GM12891 (cell line): Measurements from ENCODE around the gene FKBP5.
A peak's percentile ranks its signal among the peaks of the same experiment; 100 is the strongest.

ENCODE experiments used
- DNase-seq: peaks from one replicate; pipeline ENCODE4 v3.0.0; 2011; ENCODE audit warnings: low spot score; ENCODE audit not compliant: insufficient read length
- FAIRE-seq: peaks from 2 replicates; lab custom pipeline; 2011; peaks lifted over from hg19 to GRCh38; lab: Jason Lieb, UNC
- PAX5 ChIP-seq: IDR thresholded peaks from 2 replicates; pipeline ENCODE4 v1.6.1; 2011; ENCODE audit warnings: low read length, moderate library complexity, mild to moderate bottlenecking; ENCODE audit not compliant: insufficient read depth, severe bottlenecking
- POLR2A ChIP-seq: IDR thresholded peaks from 2 replicates; pipeline ENCODE4 v1.6.1; 2011; ENCODE audit warnings: low read depth, low read length, control low read depth
- POLR2AphosphoS5 ChIP-seq: IDR thresholded peaks from 2 replicates; pipeline ENCODE4 v1.6.1; 2011; ENCODE audit warnings: low read depth, low read length, control low read depth
- POU2F2 ChIP-seq: IDR thresholded peaks from 2 replicates; pipeline ENCODE4 v1.6.1; 2011; ENCODE audit warnings: low read depth, mild to moderate bottlenecking, control low read depth, low read length, moderate library complexity
- SPI1 ChIP-seq: IDR thresholded peaks from 2 replicates; pipeline ENCODE4 v1.6.1; 2011; ENCODE audit warnings: low read depth, low read length, control low read depth
- TAF1 ChIP-seq: IDR thresholded peaks from 2 replicates; pipeline ENCODE4 v1.6.1; 2011; ENCODE audit warnings: low read depth, low read length, control low read depth

Gene FKBP5

DNA sequence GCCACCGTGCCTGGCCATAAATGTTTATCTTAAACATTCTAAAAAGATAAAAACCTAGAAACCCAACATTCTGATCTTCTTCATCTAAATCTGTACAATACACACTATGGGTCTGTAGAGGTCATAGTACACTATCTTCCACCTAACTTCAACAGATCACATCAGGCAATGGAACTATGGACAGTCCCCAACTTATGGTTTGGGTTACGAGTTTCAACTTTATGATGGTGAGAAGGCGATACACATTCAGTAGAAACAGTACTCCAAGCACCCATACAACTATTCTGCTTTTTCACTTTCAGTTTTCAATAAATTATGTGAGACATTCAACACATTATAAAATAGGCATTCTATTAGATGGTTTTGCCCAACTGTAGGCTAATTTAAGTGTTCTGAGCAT lies 23.1 kb downstream of the FKBP5 start:
- DNase-seq (no peak), FAIRE-seq (peak; percentile 78)
- TF ChIP-seq POLR2A (no peak), POLR2AphosphoS5 (no peak), SPI1 (no peak), TAF1 (no peak), PAX5 (no peak), POU2F2 (no peak)

DNA sequence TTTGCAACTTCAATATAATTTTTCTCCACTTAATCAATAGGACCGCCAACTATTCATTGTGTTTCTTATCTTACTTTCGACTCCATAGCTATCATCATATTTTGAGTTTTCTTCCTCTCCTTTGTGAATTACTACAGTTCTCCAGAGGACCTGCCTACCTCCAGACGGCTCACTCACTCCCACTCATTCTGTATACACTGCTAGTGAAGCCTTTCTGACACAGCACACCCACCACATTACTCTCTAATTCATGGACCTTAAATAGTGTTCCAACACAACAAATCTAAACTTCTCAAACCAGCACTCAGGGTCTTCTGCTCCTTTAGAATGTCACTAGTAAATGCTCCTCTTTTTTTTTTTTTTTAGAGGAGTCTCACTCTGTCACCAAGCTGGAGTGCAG lies 23.8 kb downstream of the FKBP5 start:
- DNase-seq (no peak), FAIRE-seq (no peak)
- TF ChIP-seq POLR2AphosphoS5 (no peak), POU2F2 (no peak), PAX5 (no peak), TAF1 (no peak), POLR2A (no peak), SPI1 (no peak)

DNA sequence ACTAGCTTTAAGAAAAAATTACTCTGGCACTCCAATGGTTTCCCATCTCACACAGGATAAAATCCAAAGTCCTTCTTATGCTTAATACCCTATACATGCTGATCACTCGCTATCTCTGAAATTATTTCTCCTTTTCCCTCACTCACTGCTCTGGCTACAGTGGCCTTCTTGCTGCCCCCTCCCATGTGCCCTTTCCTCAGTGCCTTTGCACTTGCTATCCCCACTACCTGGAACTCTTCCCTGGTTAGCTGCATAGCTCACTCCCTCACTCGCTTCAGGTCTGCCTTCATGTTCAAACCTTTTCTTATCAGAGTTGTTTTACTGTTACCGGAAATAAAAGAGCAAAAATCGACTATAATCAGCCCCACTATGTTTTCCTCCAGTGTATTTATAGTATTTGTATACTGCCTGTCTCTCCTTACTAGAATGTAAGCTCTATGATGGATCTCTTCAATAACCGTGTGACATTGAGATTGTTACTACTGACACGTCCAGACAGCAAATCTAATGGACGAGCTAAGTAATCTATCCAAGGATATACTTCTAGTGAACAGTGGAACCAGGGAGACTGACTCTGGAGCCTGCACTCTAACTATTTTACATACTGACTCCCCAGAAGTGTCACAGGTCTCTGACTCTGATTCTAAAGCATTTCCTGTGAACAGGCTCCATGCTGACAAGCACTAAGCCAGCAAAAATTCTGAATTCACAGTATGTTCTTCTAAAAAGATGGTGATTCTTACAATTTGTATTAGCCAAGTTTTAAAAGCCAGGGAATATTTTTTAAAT lies 25.1 kb downstream of the FKBP5 start:
- TF ChIP-seq POLR2AphosphoS5 (no peak), SPI1 (no peak), POLR2A (no peak), TAF1 (no peak), POU2F2 (no peak), PAX5 (no peak)
- FAIRE-seq, result peak; percentile 82
- peak; percentile 9 for DNase-seq

DNA sequence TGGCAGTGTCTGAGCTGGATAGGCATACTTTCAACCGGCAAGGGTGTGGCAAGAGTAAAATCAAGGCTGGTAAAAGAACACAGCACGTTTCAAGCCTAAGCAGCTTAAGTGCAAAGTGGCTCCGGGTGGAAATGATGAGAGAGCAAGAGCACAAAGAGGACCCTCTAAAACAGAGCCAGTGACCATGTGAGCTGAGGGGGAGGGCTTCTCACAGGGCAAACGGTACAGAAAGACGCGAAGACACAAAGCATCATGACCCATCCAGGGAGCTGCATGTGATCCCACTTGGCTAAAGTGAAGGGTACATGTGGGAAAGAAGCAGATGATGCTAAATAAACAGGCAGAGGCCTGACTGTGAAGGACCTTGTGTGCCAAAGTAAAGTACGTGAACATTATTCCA lies 25.7 kb downstream of the FKBP5 start:
- FAIRE-seq, result peak; percentile 73
- no peak for DNase-seq
- TF ChIP-seq POLR2A (no peak), PAX5 (no peak), POLR2AphosphoS5 (no peak), SPI1 (no peak), TAF1 (no peak), POU2F2 (no peak)

DNA sequence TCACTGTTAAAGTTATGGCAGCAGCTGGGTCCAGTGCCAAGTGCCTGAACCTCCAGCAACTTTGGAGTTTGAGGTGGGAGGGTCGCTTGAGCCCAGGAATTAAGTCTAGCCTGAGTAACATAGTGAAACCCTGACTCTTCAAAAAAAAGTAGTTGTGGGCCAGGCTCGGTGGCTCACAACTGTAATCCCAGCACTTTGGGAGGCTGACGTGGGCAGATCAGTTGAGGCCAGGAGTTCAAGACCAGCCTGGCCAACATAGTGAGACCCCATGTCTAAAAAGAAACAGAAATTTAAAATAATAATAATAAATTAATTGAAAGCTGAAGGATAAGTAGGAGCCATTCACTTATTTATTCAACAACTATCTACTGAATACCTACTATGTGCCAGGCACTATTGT lies 33.8 kb downstream of the FKBP5 start:
- no peak for TF ChIP-seq POLR2AphosphoS5
- no peak for TF ChIP-seq PAX5
- no peak for TF ChIP-seq POLR2A
- no peak for TF ChIP-seq POU2F2
- TF ChIP-seq TAF1, result no peak
- no peak for TF ChIP-seq SPI1
- no peak for DNase-seq
- FAIRE-seq, result no peak

DNA sequence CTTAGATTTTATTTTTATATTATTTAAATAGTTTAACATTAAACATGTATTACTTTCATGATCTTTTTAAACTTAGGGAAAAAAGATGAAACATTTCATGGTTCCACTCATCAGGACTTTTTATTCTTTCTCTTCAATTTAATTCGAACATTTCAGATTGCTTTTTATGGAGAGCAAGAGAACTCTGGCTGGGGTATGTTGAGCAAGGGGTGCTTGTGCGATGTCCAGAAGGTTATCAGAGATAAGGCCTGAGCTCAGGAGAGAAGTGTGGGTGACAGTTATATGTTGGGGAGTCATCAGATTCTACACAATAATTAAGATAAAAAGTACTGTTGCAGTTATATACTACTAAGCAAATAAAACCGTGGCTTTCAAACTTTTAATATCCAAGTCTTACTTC lies 37.5 kb downstream of the FKBP5 start:
- TF ChIP-seq POU2F2 (no peak), SPI1 (no peak), TAF1 (no peak), PAX5 (no peak), POLR2AphosphoS5 (no peak)
- no peak for DNase-seq
- FAIRE-seq, result no peak

DNA sequence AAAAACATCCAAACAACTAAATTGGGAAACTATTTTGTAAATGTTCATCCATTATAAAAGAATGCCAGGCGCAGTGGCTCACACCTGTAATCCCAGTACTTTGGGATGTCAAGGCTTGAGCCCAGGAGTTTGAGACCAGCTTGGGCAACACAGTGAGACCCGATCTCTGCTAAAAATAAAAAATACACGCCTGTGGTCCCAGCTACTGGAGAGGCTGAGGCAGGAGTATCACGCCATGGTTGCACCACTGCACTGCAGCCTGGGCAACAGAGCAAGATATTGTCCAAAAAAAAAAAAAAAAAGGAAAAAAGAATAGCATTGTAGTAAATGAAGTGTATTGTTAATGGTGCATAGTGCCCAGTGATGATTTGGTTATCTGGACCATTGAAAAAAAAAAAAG lies 38.7 kb downstream of the FKBP5 start:
- FAIRE-seq (no peak), DNase-seq (no peak)
- TF ChIP-seq PAX5 (no peak), POLR2AphosphoS5 (no peak), POU2F2 (no peak), POLR2A (no peak)

DNA sequence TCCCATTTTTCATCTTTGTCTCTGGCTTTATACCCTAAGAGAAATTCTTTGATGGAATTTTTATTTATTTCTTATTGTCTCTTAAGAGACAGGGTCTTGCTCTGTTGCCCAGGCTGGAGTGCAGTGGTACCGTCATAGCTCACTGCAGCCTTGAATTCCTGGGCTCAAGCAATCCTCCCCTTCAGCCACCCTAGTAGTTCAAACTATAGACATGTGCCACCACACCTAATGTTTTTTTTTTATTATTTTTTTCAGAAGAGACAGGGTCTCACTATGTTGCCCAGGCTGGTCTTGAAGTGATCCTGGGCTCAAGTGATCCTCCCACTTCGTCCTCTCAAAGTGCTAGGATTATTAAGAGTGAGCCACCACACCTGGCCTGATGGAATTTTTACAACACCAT lies 40.5 kb downstream of the FKBP5 start:
- DNase-seq, result no peak
- FAIRE-seq, result no peak
- TF ChIP-seq POLR2AphosphoS5, result no peak
- no peak for TF ChIP-seq TAF1
- no peak for TF ChIP-seq POLR2A
- TF ChIP-seq POU2F2, result no peak
- no peak for TF ChIP-seq PAX5
- TF ChIP-seq SPI1, result no peak

DNA sequence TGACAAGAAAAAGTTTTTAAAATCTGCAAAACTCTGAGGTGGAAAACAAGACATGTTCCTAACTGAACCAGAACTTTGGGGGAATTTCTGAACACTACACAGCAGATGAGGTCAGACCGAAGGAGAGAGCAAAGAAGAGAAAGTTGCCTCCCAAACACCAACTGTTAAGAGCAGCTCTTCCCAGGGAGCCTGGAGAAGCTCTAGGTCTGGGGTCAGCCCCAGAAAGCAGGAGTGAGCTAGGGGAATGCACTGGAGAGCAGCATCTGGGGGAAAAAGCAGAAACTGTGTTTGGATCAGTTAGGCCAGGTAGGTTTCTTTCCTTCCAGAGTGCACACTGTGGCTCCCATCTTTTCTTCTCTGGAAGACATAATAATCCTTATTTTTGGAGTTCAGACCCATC lies 41.3 kb downstream of the FKBP5 start:
- TF ChIP-seq POLR2A (no peak), POLR2AphosphoS5 (no peak), POU2F2 (no peak), SPI1 (no peak)
- no peak for DNase-seq
- FAIRE-seq, result no peak

DNA sequence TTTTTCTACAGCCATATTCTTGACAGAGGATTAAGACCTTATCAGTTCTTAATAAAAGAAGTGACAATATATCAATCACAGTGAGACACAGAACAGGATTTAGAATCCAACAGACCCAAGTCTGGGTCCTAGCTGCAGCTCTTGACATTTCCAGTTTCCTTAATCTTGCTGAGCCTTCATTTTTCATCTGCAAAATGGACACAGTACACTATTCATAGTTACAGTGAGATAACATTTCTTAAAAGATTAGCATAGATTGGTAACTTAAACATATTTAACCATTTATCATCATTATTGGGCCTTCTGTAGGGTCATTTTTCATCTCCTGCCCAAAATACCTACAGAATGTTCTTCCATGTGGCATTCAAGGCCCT lies 45.6 kb downstream of the FKBP5 start:
- no peak for DNase-seq
- TF ChIP-seq TAF1 (no peak), POU2F2 (no peak), POLR2AphosphoS5 (no peak), SPI1 (no peak), PAX5 (no peak), POLR2A (no peak)
- no peak for FAIRE-seq

DNA sequence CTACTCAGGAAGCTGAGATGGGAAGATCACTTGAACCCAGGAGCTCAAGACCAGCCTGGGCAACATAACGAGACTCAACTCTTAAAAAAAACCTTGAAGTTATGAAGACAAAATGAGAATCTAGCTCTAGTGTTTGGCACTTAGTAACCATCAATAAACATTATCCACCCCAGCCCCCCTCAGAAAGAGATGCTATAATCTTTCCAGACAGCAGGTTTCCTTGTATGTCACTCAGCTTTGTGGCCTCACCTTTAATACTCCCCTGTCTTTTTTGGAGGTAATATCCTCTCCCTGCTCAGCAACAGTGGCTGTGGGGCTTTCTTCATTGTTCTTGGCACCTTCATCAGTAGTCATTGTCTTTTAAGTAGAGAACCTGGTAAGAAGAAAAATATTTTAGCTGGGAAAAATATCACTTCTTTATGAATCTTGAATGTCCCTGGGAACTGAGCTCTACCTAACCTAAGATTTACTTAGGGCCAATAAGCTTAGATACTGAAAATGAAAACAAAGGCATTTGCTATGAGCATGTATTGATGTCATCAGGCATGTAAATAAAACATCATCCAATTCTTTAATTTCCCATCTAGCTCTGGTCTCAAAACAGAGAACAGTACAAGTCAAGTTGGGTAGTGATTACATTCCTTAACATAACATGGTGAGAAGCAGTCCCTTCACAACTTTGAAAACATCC lies 46.1 kb downstream of the FKBP5 start:
- DNase-seq (no peak), FAIRE-seq (no peak)

More for the DNA sequence above, 46.1 kb downstream of the FKBP5 start:
- TF ChIP-seq SPI1 (no peak), TAF1 (no peak), POU2F2 (no peak), POLR2AphosphoS5 (no peak), PAX5 (no peak), POLR2A (no peak)
